Measurements from ENCODE around the gene TUBB3.

TUBB3 gene

DNA sequence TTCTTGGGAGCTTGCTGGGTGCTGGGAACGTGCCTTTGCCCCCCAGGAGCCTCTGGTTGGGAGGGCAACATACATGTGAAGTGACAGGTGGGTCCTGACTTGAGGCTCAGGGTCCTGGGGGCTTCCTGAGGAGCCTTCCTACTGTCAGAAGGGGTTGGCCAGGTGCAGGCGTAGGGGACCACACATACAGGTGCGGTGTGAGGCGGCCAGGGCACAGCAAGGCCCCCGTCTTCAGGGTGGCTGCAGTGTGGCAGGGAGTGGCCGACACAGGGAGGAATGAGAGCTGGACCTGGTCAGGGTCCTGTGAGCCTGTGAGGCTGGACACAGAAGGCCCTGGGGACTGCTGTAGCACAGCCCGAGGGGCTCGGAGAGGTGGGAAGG, 39.1 kb upstream of the TUBB3 start:
- CTCF ChIA-PET: no interaction called here
- H3K4me3 ChIP-seq (ENCODE audit: control insufficient read depth in 1 of 7, extremely low read depth in 1 of 7, insufficient read depth in 4 of 7, low read depth in 2 of 7, low read length in 6 of 7): no peak overlapping the region
- peaks cover 15 to 85% (median 55%) of the 10 kb centered on the region in 4 experiments for H3K36me3 ChIP-seq (ENCODE audit: control insufficient read depth in 4 of 4, insufficient read depth in 4 of 4, low read length in 3 of 4)
- H3K27ac ChIP-seq (ENCODE audit: insufficient read depth in 1 of 2, low read depth in 1 of 2, low read length in 2 of 2, poor library complexity in 1 of 2, severe bottlenecking in 2 of 2): no peak overlapping the region
- POLR2A ChIA-PET: no interaction called here
- no peak for DNase-seq
- no peaks in the 10 kb centered on the region for H3K27me3 ChIP-seq (replicated peaks in 2 of 5; ENCODE audit: control insufficient read depth in 4 of 5, insufficient read depth in 5 of 5, low read length in 4 of 5)
- no peaks in the 10 kb centered on the region for H3K4me1 ChIP-seq (ENCODE audit: control extremely low read depth in 1 of 4, control insufficient read depth in 4 of 4, insufficient read depth in 4 of 4, low read length in 3 of 4)
- 95% methylated on average over 6 of the region's 8 CpGs for WGBS (ENCODE audit: insufficient coverage)
- H3K9me3 ChIP-seq (ENCODE audit: control extremely low read depth in 1 of 5, control insufficient read depth in 4 of 5, insufficient read depth in 2 of 5, low read depth in 1 of 5, low read length in 4 of 5): no peaks in the 10 kb centered on the region

GRCh38 chr16:89887243-89887642, 35.9 kb upstream of the TUBB3 start:
- no peak overlapping the region for H3K27ac ChIP-seq (ENCODE audit: insufficient read depth in 1 of 2, low read depth in 1 of 2, low read length in 2 of 2, poor library complexity in 1 of 2, severe bottlenecking in 2 of 2)
- POLR2A ChIA-PET: no interaction called here
- 96% methylated on average over 13 of the region's 14 CpGs for WGBS (ENCODE audit: insufficient coverage)

DNA sequence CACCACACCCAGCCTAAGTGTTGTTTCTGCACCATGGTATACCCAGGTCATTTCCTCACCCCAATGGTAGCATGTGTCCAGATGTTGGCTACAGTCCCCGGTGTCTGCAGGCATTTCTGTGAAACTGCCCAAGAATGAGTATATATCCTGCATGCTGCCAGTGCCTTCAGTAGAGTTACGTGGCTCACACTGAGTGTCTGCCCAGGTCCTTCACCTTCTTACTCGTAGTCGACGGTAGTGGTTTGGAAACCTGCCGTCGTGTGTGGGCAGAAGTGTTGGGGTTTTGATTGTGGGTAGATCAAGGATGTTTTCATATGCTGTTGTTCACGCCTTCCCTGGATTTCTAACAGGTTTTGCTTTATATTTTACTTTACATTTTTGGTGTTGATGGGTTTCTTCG, 32.9 kb upstream of the TUBB3 start:
- CTCF ChIA-PET: no interaction called here
- no peak for DNase-seq
- POLR2A ChIA-PET: no interaction called here
- Histone ChIP-seq H3K4me1 (ENCODE audit: control extremely low read depth in 1 of 4, control insufficient read depth in 4 of 4, insufficient read depth in 4 of 4, low read length in 3 of 4) (no peaks in the 10 kb centered on the region), H3K9me3 (ENCODE audit: control extremely low read depth in 1 of 5, control insufficient read depth in 4 of 5, insufficient read depth in 2 of 5, low read depth in 1 of 5, low read length in 4 of 5) (no peaks in the 10 kb centered on the region), H3K27me3 (replicated peaks in 2 of 5; ENCODE audit: control insufficient read depth in 4 of 5, insufficient read depth in 5 of 5, low read length in 4 of 5) (no peaks in the 10 kb centered on the region), H3K27ac (ENCODE audit: insufficient read depth in 1 of 2, low read depth in 1 of 2, low read length in 2 of 2, poor library complexity in 1 of 2, severe bottlenecking in 2 of 2) (no peak overlapping the region), H3K36me3 (ENCODE audit: control insufficient read depth in 4 of 4, insufficient read depth in 4 of 4, low read length in 3 of 4) (peaks cover 7 to 88% (median 61%) of the 10 kb centered on the region in 4 experiments), H3K4me3 (ENCODE audit: control insufficient read depth in 1 of 7, extremely low read depth in 1 of 7, insufficient read depth in 4 of 7, low read depth in 2 of 7, low read length in 6 of 7) (no peak overlapping the region)
- WGBS (ENCODE audit: insufficient coverage): 92% methylated on average over 2 of the region's 9 CpGs

More at GRCh38 chr16:89887243-89887642, 35.9 kb upstream of the TUBB3 start:
- no peak for DNase-seq
- CTCF ChIA-PET: interaction anchor here (0.8 to 1.5 kb wide), 4 partner anchors 21 to 181 kb away, joined by 3 to 6 read pairs (median 4); no protein-coding TSS in a partner anchor
- Histone ChIP-seq H3K4me1 (ENCODE audit: control extremely low read depth in 1 of 4, control insufficient read depth in 4 of 4, insufficient read depth in 4 of 4, low read length in 3 of 4) (no peaks in the 10 kb centered on the region), H3K9me3 (ENCODE audit: control extremely low read depth in 1 of 5, control insufficient read depth in 4 of 5, insufficient read depth in 2 of 5, low read depth in 1 of 5, low read length in 4 of 5) (no peaks in the 10 kb centered on the region), H3K4me3 (ENCODE audit: control insufficient read depth in 1 of 7, extremely low read depth in 1 of 7, insufficient read depth in 4 of 7, low read depth in 2 of 7, low read length in 6 of 7) (no peak overlapping the region), H3K27me3 (replicated peaks in 2 of 5; ENCODE audit: control insufficient read depth in 4 of 5, insufficient read depth in 5 of 5, low read length in 4 of 5) (no peaks in the 10 kb centered on the region), H3K36me3 (ENCODE audit: control insufficient read depth in 4 of 4, insufficient read depth in 4 of 4, low read length in 3 of 4) (peaks cover 10 to 89% (median 57%) of the 10 kb centered on the region in 4 experiments)

GRCh38 chr16:89890886-89891657, 32.1 kb upstream of the TUBB3 start:
- POLR2A ChIA-PET: no interaction called here

DNA sequence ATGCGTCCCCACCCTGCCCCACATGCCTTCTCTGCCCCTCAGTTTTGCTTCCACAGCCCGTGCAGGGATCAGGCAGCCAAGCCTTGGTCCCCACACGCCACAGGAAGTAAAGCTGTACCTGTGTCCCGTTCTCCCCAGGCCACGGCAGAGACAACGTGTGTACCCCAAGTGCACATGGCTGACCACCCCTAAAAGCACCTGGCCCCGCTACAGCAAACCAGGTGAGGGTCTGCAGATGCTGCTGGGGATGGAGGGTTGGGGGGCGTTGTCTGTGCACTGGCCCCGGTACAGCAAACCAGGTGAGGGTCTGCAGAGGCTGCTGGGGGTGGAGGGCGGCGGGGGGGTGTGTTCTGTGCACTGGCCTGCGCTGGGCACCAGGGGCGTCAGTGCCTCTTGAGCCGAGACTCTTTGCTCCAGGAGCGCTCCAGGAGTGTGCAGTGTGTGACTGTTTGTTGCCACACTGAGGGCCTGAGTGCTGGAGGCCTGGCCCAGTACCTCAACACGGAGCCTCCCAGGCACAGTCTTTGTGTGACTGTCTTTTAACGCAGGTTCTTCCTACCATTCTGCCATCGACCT, 31.0 kb upstream of the TUBB3 start:
- DNase-seq: no peak
- no peak overlapping the region for H3K4me3 ChIP-seq (ENCODE audit: control insufficient read depth in 1 of 7, extremely low read depth in 1 of 7, insufficient read depth in 4 of 7, low read depth in 2 of 7, low read length in 6 of 7)
- H3K27ac ChIP-seq (ENCODE audit: insufficient read depth in 1 of 2, low read depth in 1 of 2, low read length in 2 of 2, poor library complexity in 1 of 2, severe bottlenecking in 2 of 2): no peak overlapping the region
- POLR2A ChIA-PET: no interaction called here
- H3K4me1 ChIP-seq (ENCODE audit: control extremely low read depth in 1 of 4, control insufficient read depth in 4 of 4, insufficient read depth in 4 of 4, low read length in 3 of 4): no peaks in the 10 kb centered on the region
- H3K9me3 ChIP-seq (ENCODE audit: control extremely low read depth in 1 of 5, control insufficient read depth in 4 of 5, insufficient read depth in 2 of 5, low read depth in 1 of 5, low read length in 4 of 5): no peaks in the 10 kb centered on the region
- WGBS (ENCODE audit: insufficient coverage): 97% methylated on average over 15 of the region's 18 CpGs
- CTCF ChIA-PET: interaction anchor here (0.6 kb wide), 1 partner anchor 79 kb away, joined by 4 read pairs; no protein-coding TSS in a partner anchor
- H3K27me3 ChIP-seq (replicated peaks in 2 of 5; ENCODE audit: control insufficient read depth in 4 of 5, insufficient read depth in 5 of 5, low read length in 4 of 5): no peaks in the 10 kb centered on the region
- H3K36me3 ChIP-seq (ENCODE audit: control insufficient read depth in 4 of 4, insufficient read depth in 4 of 4, low read length in 3 of 4): peaks cover 12 to 90% (median 59%) of the 10 kb centered on the region in 4 experiments

More at GRCh38 chr16:89890886-89891657, 32.1 kb upstream of the TUBB3 start:
- 97% methylated on average over 11 of the region's 16 CpGs for WGBS (ENCODE audit: insufficient coverage)
- no peak for DNase-seq
- Histone ChIP-seq H3K27ac (ENCODE audit: insufficient read depth in 1 of 2, low read depth in 1 of 2, low read length in 2 of 2, poor library complexity in 1 of 2, severe bottlenecking in 2 of 2) (no peak overlapping the region), H3K36me3 (ENCODE audit: control insufficient read depth in 4 of 4, insufficient read depth in 4 of 4, low read length in 3 of 4) (peaks cover 10 to 88% (median 60%) of the 10 kb centered on the region in 4 experiments), H3K27me3 (replicated peaks in 2 of 5; ENCODE audit: control insufficient read depth in 4 of 5, insufficient read depth in 5 of 5, low read length in 4 of 5) (no peaks in the 10 kb centered on the region), H3K4me1 (ENCODE audit: control extremely low read depth in 1 of 4, control insufficient read depth in 4 of 4, insufficient read depth in 4 of 4, low read length in 3 of 4) (no peaks in the 10 kb centered on the region), H3K4me3 (ENCODE audit: control insufficient read depth in 1 of 7, extremely low read depth in 1 of 7, insufficient read depth in 4 of 7, low read depth in 2 of 7, low read length in 6 of 7) (no peak overlapping the region), H3K9me3 (ENCODE audit: control extremely low read depth in 1 of 5, control insufficient read depth in 4 of 5, insufficient read depth in 2 of 5, low read depth in 1 of 5, low read length in 4 of 5) (no peaks in the 10 kb centered on the region)
- CTCF ChIA-PET: no interaction called here

- ChIA-PET POLR2A (no interaction called here), CTCF (interaction anchor here (0.6 to 1.0 kb wide), 2 partner anchors 10 to 80 kb away, joined by 3 to 4 read pairs; no protein-coding TSS in a partner anchor)
- H3K9me3 ChIP-seq (ENCODE audit: control extremely low read depth in 1 of 5, control insufficient read depth in 4 of 5, insufficient read depth in 2 of 5, low read depth in 1 of 5, low read length in 4 of 5): no peaks in the 10 kb centered on the region
- no peaks in the 10 kb centered on the region for H3K4me1 ChIP-seq (ENCODE audit: control extremely low read depth in 1 of 4, control insufficient read depth in 4 of 4, insufficient read depth in 4 of 4, low read length in 3 of 4)
- H3K36me3 ChIP-seq (ENCODE audit: control insufficient read depth in 4 of 4, insufficient read depth in 4 of 4, low read length in 3 of 4): peaks cover 14 to 90% (median 57%) of the 10 kb centered on the region in 4 experiments
- DNase-seq: no peak
- H3K27ac ChIP-seq (ENCODE audit: insufficient read depth in 1 of 2, low read depth in 1 of 2, low read length in 2 of 2, poor library complexity in 1 of 2, severe bottlenecking in 2 of 2): no peak overlapping the region
- no peak overlapping the region for H3K4me3 ChIP-seq (ENCODE audit: control insufficient read depth in 1 of 7, extremely low read depth in 1 of 7, insufficient read depth in 4 of 7, low read depth in 2 of 7, low read length in 6 of 7)
- over 99% methylated on average over 8 of the region's 9 CpGs for WGBS (ENCODE audit: insufficient coverage)
- H3K27me3 ChIP-seq (replicated peaks in 2 of 5; ENCODE audit: control insufficient read depth in 4 of 5, insufficient read depth in 5 of 5, low read length in 4 of 5): no peaks in the 10 kb centered on the region
These were observed 30.5 kb upstream of the TUBB3 start for GRCh38 chr16:89892635-89893034.
